HG03521 (cell line): ENCODE measurements around the gene TRPV5.

Source experiments
- ATAC-seq: cut with Tn5 transposase; IDR thresholded peaks from one replicate; pipeline ENCODE4 v1.9.1; 2021; ENCODE audit warnings: mild to moderate bottlenecking, moderate library complexity; ENCODE audit not compliant: unreplicated experiment

TRPV5 gene

DNA sequence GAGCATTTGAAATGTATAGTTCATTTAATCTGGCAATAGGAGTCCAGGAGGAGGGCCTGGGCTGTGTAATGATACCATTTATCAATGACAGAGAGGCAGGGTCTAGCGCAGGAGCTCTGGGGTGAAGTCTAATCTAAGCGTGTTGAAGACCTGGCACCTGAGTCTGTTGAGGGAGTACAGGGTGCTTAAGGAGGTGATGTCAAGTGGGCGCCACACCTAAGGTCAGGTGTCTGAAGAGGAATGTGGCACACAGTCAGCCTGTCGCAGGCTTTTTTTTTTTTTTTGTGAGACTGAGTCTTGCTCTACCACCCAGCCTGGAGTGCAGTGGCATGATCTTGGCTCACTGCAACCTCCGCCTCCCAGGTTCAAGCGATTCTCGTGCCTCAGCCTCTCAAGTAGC, 8.0 kb upstream of the TRPV5 start:
- ATAC-seq: no peak

- ATAC-seq: no peak
These were observed 7.5 kb upstream of the TRPV5 start for GRCh38 chr7:142940966-142941535.

DNA sequence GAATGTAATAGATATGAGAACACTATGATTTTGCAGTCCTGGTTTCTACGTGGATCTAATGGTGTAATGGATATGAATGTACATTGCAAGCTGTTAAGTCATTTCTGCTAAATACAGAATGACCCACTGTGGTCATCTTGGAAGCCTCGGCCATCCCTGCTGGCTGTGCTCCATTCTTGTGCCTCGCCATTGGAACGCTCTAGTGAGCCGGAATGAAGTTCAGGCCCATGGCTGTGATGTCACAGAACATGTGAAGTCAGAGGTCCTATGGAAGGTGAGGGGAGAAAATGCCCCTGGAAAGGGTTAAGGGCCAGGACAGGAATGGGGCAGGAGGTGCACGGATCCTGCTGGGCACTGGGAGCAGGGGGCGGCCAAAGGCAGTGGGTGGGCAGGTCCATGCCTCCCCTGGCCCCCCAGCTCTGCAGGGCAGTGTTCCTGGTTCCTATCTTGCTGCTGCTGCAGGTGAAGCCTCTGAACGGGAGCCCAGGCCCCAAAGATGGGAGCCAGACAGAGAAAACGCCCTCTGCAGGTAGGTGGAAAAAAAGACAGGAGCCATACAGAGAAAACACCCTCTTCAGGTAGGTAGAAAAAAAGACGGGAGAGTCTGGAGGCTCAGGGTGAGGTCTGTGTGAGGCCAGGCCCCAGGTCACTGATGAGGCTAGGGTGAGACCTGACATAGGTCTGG, 5.8 kb upstream of the TRPV5 start, which contains the start of gene LLCFC1:
Gene LLCFC1 (plus strand): TSS at position 259 of the 685 bp plus-strand sequence. CDS start 138 bp downstream, at position 397.
- ATAC-seq: no peak

- no peak for ATAC-seq
These were observed 5.1 kb upstream of the TRPV5 start for GRCh38 chr7:142938611-142939010.

- no peak for ATAC-seq
These were observed 2.5 kb upstream of the TRPV5 start for GRCh38 chr7:142935941-142936565.

DNA sequence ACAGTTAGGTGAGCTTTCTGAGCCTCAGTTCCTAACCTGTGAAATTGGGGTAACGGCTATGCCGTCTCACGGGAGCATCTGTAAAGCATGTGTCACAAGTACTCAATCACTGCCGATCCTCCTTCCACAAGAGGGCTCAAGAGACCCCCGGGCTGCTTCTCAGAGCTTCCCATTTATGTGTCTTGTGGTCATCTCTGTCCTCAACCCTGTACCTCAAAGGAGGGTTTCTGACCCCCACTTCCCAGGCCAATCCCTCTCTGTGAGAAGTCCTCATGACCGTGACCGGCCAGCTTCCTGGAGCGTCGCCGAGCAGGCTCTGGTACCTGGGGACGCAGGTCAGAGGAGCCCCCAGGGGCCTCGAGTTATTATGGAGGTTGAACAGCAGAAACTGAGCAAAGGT, 510 bp upstream of the TRPV5 start:
- ATAC-seq: no peak

- ATAC-seq: no peak
These were observed 462 bp downstream of the TRPV5 start for GRCh38 chr7:142933092-142933475.

- no peak for ATAC-seq
These were observed 1.0 kb downstream of the TRPV5 start for GRCh38 chr7:142932386-142933091.

DNA sequence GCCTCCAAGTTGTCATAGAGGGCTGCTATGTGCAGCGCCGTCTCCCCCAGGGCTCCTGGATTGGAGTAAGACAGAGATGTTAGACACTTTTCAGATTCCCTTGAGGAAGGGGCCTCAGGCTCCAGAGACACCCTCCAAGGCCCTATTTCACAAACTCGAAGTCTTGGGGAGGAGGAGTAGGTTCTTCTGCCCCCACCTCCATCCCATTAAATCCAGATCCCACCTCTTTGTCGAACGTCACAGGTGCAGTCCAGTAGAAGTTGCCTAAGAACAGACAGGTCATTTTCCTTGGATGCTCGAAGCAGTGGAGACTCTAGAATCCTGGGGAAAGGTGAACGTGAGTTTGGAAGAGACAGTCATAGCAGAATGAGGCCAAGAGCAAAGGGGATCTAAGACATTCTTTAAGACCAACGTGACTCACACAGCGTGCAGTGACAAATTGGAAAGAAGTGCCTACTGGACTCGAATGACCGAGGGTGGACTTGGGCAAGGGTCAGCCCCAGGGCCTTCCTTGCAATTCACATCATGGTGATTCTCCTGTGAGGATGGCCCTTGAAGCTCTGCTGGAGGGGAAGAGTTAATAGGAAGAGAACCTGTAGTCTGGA, 3.3 kb downstream of the TRPV5 start:
- ATAC-seq: no peak

GRCh38 chr7:142927949-142928348, 5.6 kb downstream of the TRPV5 start:
- ATAC-seq: no peak

DNA sequence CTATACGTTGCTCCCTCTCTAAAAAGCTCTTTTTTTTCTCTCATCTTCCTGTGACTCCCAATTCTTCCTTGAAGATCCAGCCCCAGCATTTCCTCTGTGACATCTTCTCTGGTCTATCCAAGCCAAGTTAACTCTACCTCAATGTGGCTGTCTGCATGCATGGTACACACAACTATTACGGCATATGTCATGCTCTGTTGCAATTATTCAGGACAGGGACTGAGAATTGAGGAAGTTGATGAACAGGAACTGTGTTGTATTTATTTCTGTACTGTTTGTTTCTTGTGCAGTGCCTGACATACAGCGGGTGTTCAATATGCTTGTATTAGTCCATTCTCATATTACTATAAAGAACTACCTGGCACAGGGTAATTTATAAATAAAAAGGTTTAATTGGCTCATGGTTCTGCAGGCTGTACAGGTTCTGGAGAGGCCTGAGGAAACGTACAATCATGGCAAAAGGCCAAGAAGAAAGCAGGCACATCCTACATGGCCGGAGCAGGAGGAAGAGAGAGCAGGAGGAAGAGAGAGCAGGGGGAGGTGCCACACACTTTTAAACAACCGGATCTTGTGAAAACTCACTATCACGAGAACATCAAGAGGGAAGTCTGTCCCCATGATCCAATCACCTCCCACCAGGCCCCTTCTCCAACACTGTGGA, 6.3 kb downstream of the TRPV5 start:
- no peak for ATAC-seq

DNA sequence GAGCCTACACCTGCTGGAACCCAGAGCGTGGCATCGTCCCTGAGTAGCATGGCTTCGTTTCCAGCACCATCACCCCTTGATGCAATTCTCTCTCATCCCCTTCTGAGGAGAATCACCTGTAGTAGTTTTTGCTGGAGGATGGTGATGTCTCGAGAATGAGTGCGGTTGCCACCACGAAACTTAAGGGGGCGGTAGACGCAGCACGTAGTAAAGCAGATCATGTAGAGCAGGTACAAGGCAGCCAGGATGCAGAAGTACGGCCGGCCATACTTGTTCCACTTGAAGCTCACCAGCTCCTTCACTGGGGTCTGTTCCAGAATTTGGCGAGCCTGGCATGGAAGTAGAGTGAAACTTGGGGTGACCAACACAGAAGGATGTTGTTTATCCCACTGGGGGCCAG, 8.1 kb downstream of the TRPV5 start:
- ATAC-seq: no peak

GRCh38 chr7:142923391-142923790, 10.2 kb downstream of the TRPV5 start:
- no peak for ATAC-seq

DNA sequence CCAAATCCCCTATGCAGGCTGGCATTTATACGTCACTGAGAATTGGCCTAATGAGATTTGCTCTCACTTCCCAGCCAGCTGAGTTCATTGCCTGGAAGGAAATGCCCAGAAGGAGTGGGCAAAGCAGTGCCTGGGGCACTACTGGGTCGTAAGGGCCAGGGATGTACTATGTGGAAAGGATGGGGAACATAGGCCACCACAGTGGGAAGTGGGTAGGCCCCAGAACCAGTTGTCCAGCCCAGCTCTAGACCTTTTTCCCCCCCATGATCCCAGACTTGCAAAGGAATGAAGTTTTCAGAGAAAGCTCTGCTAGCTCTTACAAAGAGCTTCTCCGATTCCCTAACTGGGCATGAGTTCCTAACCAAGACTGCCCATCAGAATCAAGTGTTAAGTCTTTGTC, 13.9 kb downstream of the TRPV5 start:
- ATAC-seq: no peak

DNA sequence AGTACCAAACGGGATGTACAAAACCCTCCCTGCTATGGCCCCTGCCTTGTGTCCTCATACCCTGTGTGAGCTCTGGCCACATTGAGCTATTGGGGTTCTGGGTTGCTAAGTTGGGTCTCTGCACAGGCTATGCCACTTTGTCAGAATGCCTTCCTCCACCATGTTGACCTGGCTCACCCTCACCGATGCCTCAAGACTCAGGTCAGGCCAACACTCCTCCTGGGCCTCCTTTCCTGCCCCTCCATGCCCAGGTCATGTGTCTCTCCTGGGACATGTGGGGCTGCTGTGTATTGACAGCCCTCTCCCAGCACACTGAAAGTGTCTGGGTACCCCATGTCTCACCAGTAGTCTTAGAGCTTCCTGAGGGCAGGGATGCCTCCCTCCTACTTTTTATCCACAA, 14.6 kb downstream of the TRPV5 start:
- no peak for ATAC-seq

DNA sequence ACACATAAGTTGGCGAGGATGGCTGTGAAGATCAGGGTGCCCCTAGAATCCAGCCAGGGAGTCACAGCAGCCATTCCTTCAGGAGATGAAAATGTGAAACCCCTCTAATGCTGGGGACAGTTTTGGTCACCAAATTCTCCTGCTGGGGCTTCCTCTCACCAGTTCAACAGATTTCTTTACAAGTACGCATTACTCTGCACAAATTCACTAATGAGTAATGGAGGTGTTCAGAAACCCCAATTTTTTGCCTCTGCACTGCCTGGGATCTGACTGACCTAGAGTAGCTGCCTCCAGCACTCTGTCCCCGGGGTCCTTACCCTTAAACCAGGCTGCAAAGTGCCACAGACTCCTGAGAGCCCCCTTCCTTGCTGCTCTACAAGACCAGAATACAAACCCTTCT, 16.1 kb downstream of the TRPV5 start:
- no peak for ATAC-seq

DNA sequence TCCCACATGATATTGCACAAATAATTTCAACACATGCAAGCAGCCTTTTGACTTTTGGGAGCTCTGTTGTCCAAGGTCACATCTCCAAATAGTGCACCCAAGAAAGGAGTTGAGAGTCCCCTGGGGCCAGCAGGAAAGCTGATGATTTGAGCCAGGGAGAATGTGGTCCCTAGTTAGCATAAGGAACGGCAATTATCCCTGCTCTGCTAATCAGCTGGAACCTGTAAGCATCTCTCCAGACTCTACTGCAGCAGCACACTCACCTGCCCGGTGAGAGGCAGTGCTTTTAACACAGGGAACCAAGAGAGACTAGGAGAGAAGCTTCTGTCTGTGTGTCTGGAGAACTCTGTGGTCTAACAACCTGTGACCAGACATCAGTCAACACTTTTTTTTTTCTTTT, 17.0 kb downstream of the TRPV5 start:
- no peak for ATAC-seq

DNA sequence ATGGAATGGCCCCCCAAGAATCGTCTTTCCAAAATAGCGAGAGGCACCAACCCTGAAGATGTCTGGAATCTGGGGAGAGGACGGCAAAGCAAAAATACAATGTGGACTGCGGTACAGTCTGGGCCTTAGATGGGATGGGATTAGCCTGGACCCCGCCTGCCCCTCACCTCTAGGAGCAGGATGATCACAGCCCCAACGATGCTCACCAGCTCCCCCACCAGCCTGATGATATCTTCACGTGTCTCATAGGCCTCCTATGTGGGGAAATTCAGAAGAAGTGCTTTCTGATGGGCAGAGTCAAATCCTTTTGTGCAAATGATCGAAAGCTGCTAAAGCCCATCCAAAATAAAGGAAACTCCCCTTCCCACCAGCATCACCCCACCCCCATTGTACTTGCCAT, 18.2 kb downstream of the TRPV5 start:
- ATAC-seq: no peak

DNA sequence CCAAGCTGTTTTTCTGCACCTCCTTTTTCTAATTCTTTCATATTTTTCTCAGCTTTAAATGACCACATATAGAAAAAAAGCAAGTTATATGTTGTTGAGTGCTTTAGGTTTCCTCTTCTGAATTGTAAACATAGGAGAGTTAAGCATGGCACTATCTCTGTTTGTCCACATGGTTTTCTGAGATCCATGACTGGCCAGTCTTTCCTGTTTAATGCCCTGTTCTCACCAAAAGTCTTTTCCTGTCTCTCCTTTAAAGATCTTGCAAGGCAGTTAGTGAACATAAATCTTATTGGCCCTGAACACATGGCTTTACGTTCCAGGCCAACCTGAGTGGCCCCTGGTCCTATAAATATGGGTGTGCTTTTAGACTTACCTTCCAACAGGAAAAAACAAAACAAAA, 19.4 kb downstream of the TRPV5 start:
- no peak for ATAC-seq

- ATAC-seq: no peak
These were observed 20.0 kb downstream of the TRPV5 start for GRCh38 chr7:142913566-142913965.

DNA sequence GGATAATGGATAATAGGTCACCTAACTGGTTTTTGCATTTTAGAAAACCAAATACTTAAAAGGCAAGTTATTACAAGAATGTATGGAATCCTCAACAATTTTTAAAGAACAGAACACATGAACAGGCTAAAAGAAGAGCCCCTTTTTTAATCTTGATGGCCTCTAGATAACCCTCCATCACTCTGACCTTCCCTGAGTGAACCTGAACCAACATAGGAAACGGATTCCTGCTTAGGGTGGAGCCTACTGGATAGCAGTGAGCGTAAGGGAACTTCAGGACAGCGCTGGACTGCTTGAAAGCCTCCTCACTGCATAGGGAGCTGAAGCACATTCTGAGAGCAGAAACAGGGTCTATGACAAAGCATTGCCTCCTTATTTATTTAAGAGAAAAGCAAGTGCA, 20.5 kb downstream of the TRPV5 start:
- ATAC-seq: no peak
